ENCODE results near the gene BCL2L13. TPM values are rescaled to one million over a fixed set of nuclear protein-coding genes. Genes with fewer than 3 reads are reported as not detected.

Gene BCL2L13
- polyA plus RNA-seq, 3 donors = 20.2 to 67.8 (median 53.0) TPM

DNA sequence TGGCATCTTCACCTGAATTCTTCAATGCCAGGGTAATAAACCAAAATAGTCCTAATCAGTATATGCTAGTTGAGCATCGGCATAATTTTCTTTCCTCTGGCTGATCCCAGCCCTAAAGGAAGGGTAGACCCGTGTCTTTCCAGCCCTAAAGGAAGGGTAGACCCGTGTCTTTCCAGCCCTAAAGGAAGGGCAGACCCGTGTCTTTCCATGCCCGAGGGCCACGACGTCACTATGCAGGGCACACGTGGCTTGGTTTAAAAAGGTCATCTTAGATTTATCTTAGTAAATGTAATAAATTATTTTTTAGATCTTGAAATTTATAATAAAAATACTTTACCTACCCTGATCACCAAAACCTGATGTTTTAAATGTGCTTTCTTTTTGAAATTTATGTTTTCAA lies 90.2 kb downstream of the BCL2L13 start:
- Histone ChIP-seq H3K9me3 (replicated peaks in 1 of 2; ENCODE audit: control insufficient read depth in 1 of 2, insufficient read depth in 1 of 2, low read length in 2 of 2) (no peaks in the 10 kb centered on the region), H3K4me3 (replicated peaks in 1 of 3; ENCODE audit: low read depth in 2 of 3, low read length in 3 of 3) (no peak overlapping the region), H3K36me3 (replicated peaks in 1 of 2; ENCODE audit: control insufficient read depth in 1 of 2, insufficient read depth in 2 of 2, low read length in 2 of 2) (peaks cover 57 to 65% of the 10 kb centered on the region in 2 donors), H2AFZ (ENCODE audit: insufficient read depth, low read depth, low read length, poor library complexity, severe bottlenecking) (no peak overlapping the region), H3K4me1 (ENCODE audit: control insufficient read depth in 1 of 2, insufficient read depth in 2 of 2, low read length in 2 of 2) (peaks cover 14 to 16% of the 10 kb centered on the region in 2 donors), H3K27ac (ENCODE audit: low read depth in 1 of 2, low read length in 2 of 2) (no peak overlapping the region), H3K27me3 (ENCODE audit: control insufficient read depth in 2 of 2, insufficient read depth in 2 of 2, low read length in 2 of 2) (no peaks in the 10 kb centered on the region), H3K9ac (ENCODE audit: insufficient read depth, low read length, poor library complexity, severe bottlenecking) (no peak overlapping the region), H3K4me2 (replicated peaks; ENCODE audit: extremely low read depth, low read length, poor library complexity, severe bottlenecking) (no peak overlapping the region), H4K20me1 (ENCODE audit: insufficient read depth, low read length) (peaks cover 50% of the 10 kb centered on the region), H3K79me2 (ENCODE audit: insufficient read depth, low read length) (peaks cover 6% of the 10 kb centered on the region)
- peaks cover 26% of the 10 kb centered on the region for H3K4me1 Mint-ChIP-seq
- intact Hi-C loops (cut with micrococcal nuclease) = no loop called here
- H3K9me3 Mint-ChIP-seq = no peaks in the 10 kb centered on the region
- peaks cover 55 to 74% of the 10 kb centered on the region in 2 donors for H3K36me3 Mint-ChIP-seq
- WGBS (ENCODE audit: insufficient coverage) = 100% methylated on average over 2 of the region's 8 CpGs
- no peak overlapping the region for H3K27ac Mint-ChIP-seq
- no peak overlapping the region for H3K4me3 Mint-ChIP-seq
- DNase-seq = no peak
- peaks cover 0 to 3% (median 0%) of the 10 kb centered on the region in 3 donors for H3K27me3 Mint-ChIP-seq (ENCODE audit: low read depth in 3 of 3)
- no peak for TF ChIP-seq CTCF (IDR thresholded peaks at IDR 0.05)

GRCh38 chr22:17729561-17729960 lies 91.0 kb downstream of the BCL2L13 start:
- Histone ChIP-seq H3K79me2 (ENCODE audit: insufficient read depth, low read length) (peaks cover 6% of the 10 kb centered on the region), H3K9ac (ENCODE audit: insufficient read depth, low read length, poor library complexity, severe bottlenecking) (no peak overlapping the region), H3K9me3 (replicated peaks in 1 of 2; ENCODE audit: control insufficient read depth in 1 of 2, insufficient read depth in 1 of 2, low read length in 2 of 2) (no peaks in the 10 kb centered on the region), H3K4me1 (ENCODE audit: control insufficient read depth in 1 of 2, insufficient read depth in 2 of 2, low read length in 2 of 2) (peaks cover 14 to 16% of the 10 kb centered on the region in 2 donors), H3K27me3 (ENCODE audit: control insufficient read depth in 2 of 2, insufficient read depth in 2 of 2, low read length in 2 of 2) (no peaks in the 10 kb centered on the region), H2AFZ (ENCODE audit: insufficient read depth, low read depth, low read length, poor library complexity, severe bottlenecking) (no peak overlapping the region), H3K27ac (ENCODE audit: low read depth in 1 of 2, low read length in 2 of 2) (no peak overlapping the region), H4K20me1 (ENCODE audit: insufficient read depth, low read length) (peaks cover 56% of the 10 kb centered on the region), H3K4me3 (replicated peaks in 1 of 3; ENCODE audit: low read depth in 2 of 3, low read length in 3 of 3) (no peak overlapping the region), H3K4me2 (replicated peaks; ENCODE audit: extremely low read depth, low read length, poor library complexity, severe bottlenecking) (no peak overlapping the region), H3K36me3 (replicated peaks in 1 of 2; ENCODE audit: control insufficient read depth in 1 of 2, insufficient read depth in 2 of 2, low read length in 2 of 2) (peaks cover 65 to 73% of the 10 kb centered on the region in 2 donors)
- intact Hi-C loops (cut with micrococcal nuclease) = no loop called here
- WGBS (ENCODE audit: insufficient coverage) = no CpG with 5 or more reads among the region's 6 CpGs
- no peak for DNase-seq
- no peak for TF ChIP-seq CTCF (IDR thresholded peaks at IDR 0.05)
- H3K36me3 Mint-ChIP-seq = peaks cover 61 to 79% of the 10 kb centered on the region in 2 donors
- no peak overlapping the region for H3K4me3 Mint-ChIP-seq
- H3K9me3 Mint-ChIP-seq = no peaks in the 10 kb centered on the region
- H3K27me3 Mint-ChIP-seq (ENCODE audit: low read depth in 3 of 3) = no peaks in the 10 kb centered on the region
- peaks cover 29% of the 10 kb centered on the region for H3K4me1 Mint-ChIP-seq
- H3K27ac Mint-ChIP-seq = peak overlapping the region in 4 of 7 donors; percentile 7 to 83 (median 74)

Data from CD14-positive monocyte (primary cell).